Left ventricle myocardium superior (tissue), 1 donor: ENCODE results near the gene SPACA5. TPM values are rescaled to one million over a fixed set of nuclear protein-coding genes. Genes with fewer than 3 reads are reported as not detected.
"Not testable (repeated sequence)": the region's sequence is repeated elsewhere in the genome, so short reads cannot be mapped to it uniquely, and the experiment has no call there.

Experiments
- ATAC-seq: fragments of 200-7000 bp; cut with Tn5 transposase; one replicate; pipeline ENCODE4 v1.9.1; 2020; ENCODE audit warnings: mild to moderate bottlenecking, moderate library complexity
- DNase-seq: peaks from one replicate; pipeline ENCODE4 v3.0.0-alpha.2; 2020
- intact Hi-C: fragments of 100-400 bp; cut with micrococcal nuclease; formaldehyde crosslinking; loops from one replicate; pipeline ENCODE4 v1.11.0; 2022
- total RNA-seq: library from RNA; stranded (reverse); fragmentation: NEBNext Ultra II Directional; extraction: Animal tissue kit (Norgen Biotek cat#: 25700); gene quantifications from one replicate; pipeline ENCODE4 v1.2.1, GENCODE V29; 2021
- donor health status: DM: no; HTN: yes; CAD: no; lungs with severe emphysema.

SPACA5 gene
- total RNA-seq, 1 donor from 2014 or later, result not detected

GRCh38 chrX:48019892-48020291, 13.1 kb downstream of the SPACA5 start:
- ATAC-seq, DNase-seq: not testable (repeated sequence)
- intact Hi-C loops, result loop anchor here (10.0 kb wide), 1 partner anchor 165 kb away; no protein-coding TSS in a partner anchor

GRCh38 chrX:48020472-48020871, 13.7 kb downstream of the SPACA5 start:
- not testable (repeated sequence) for ATAC-seq, DNase-seq
- intact Hi-C loops, result loop anchor here (10.0 kb wide), 1 partner anchor 166 kb away; no protein-coding TSS in a partner anchor

GRCh38 chrX:48021026-48021900, 14.5 kb downstream of the SPACA5 start:
- ATAC-seq (peak; percentile 89), DNase-seq (peak; percentile 85)
- intact Hi-C loops, result loop anchor here (10.0 kb wide), 1 partner anchor 166 kb away; no protein-coding TSS in a partner anchor

- DNase-seq (no peak), ATAC-seq (no peak)
- intact Hi-C loops, result loop anchor here (10.0 kb wide), 1 partner anchor 167 kb away; no protein-coding TSS in a partner anchor
Measured at GRCh38 chrX:48022100-48022499, 15.3 kb downstream of the SPACA5 start.

- no peak for ATAC-seq
- DNase-seq, result no peak
- intact Hi-C loops, result loop anchor here (10.0 kb wide), 1 partner anchor 168 kb away; no protein-coding TSS in a partner anchor
Measured at GRCh38 chrX:48022738-48023137, 15.9 kb downstream of the SPACA5 start.

- intact Hi-C loops, result loop anchor here (10.0 kb wide), 1 partner anchor 171 kb away; no protein-coding TSS in a partner anchor
- peak; percentile 70 for ATAC-seq
- DNase-seq, result no peak
Measured at GRCh38 chrX:48025561-48025960, 18.8 kb downstream of the SPACA5 start.

GRCh38 chrX:48027545-48027944, 20.8 kb downstream of the SPACA5 start:
- intact Hi-C loops, result loop anchor here (10.0 kb wide), 1 partner anchor 173 kb away; no protein-coding TSS in a partner anchor
- ATAC-seq, DNase-seq: not testable (repeated sequence)

GRCh38 chrX:48028091-48028490, 21.3 kb downstream of the SPACA5 start:
- no peak for DNase-seq
- no peak for ATAC-seq
- intact Hi-C loops, result loop anchor here (10.0 kb wide), 1 partner anchor 173 kb away; no protein-coding TSS in a partner anchor

GRCh38 chrX:48030237-48030636, 23.4 kb downstream of the SPACA5 start:
- no peak for ATAC-seq
- no peak for DNase-seq
- intact Hi-C loops, result no loop called here

- intact Hi-C loops, ATAC-seq, DNase-seq: not testable (repeated sequence)
Measured at GRCh38 chrX:48030641-48031173, 23.9 kb downstream of the SPACA5 start.

- intact Hi-C loops, result no loop called here
- ATAC-seq (no peak), DNase-seq (no peak)
Measured at GRCh38 chrX:48035891-48036290, 29.1 kb downstream of the SPACA5 start.

GRCh38 chrX:48043056-48043455, 36.3 kb downstream of the SPACA5 start:
- intact Hi-C loops, result no loop called here
- DNase-seq (no peak), ATAC-seq (no peak)

- peak; percentile 91 for ATAC-seq
- DNase-seq, result peak; percentile 52
- intact Hi-C loops, result no loop called here
Measured at GRCh38 chrX:48045410-48046311, 38.9 kb downstream of the SPACA5 start.

- intact Hi-C loops, result no loop called here
- no peak for ATAC-seq
- DNase-seq, result no peak
Measured at GRCh38 chrX:48046846-48047245, 40.1 kb downstream of the SPACA5 start.

GRCh38 chrX:48058621-48059295, 52.0 kb downstream of the SPACA5 start:
- intact Hi-C loops, result no loop called here
- no peak for DNase-seq
- ATAC-seq, result no peak

GRCh38 chrX:48059296-48059639, 52.5 kb downstream of the SPACA5 start:
- intact Hi-C loops, result no loop called here
- no peak for ATAC-seq
- DNase-seq, result no peak
